HG02852 (cell line): ENCODE data around the gene PPP2R1A.

Source experiments
- ATAC-seq: cut with Tn5 transposase; IDR thresholded peaks from one replicate; pipeline ENCODE4 v1.9.1; 2021; ENCODE audit warnings: mild to moderate bottlenecking, moderate library complexity; ENCODE audit not compliant: unreplicated experiment

Gene PPP2R1A

GRCh38 chr19:52189735-52190486 lies at the start of gene PPP2R1A:
Gene PPP2R1A (plus strand): TSS chr19:52190052. CDS start chr19:52190097, 45 bp downstream.
- peak; percentile 92 for ATAC-seq

- ATAC-seq, result no peak
Observed at GRCh38 chr19:52141203-52141602, 48.6 kb upstream of the PPP2R1A start.

GRCh38 chr19:52142001-52142595 lies 47.8 kb upstream of the PPP2R1A start:
- no peak for ATAC-seq

- no peak for ATAC-seq
Observed at GRCh38 chr19:52148256-52148655, 41.6 kb upstream of the PPP2R1A start.

- ATAC-seq, result no peak
Observed at GRCh38 chr19:52155596-52156359, 34.1 kb upstream of the PPP2R1A start.

- ATAC-seq, result no peak
Observed at GRCh38 chr19:52170304-52170703, 19.5 kb upstream of the PPP2R1A start.

- ATAC-seq, result peak; percentile 15
Observed at GRCh38 chr19:52170863-52171320, 19.0 kb upstream of the PPP2R1A start.

GRCh38 chr19:52171321-52172169 lies 18.3 kb upstream of the PPP2R1A start, which contains the start of gene ZNF836:
Gene ZNF836 (minus strand): TSS chr19:52171621. CDS start chr19:52168072, 3,549 bp downstream.
- ATAC-seq, result peak; percentile 68

GRCh38 chr19:52172347-52172746 lies 17.5 kb upstream of the PPP2R1A start:
- no peak for ATAC-seq

- no peak for ATAC-seq
Observed at GRCh38 chr19:52176574-52176973, 13.3 kb upstream of the PPP2R1A start.

- ATAC-seq, result no peak
Observed at GRCh38 chr19:52187407-52187806, 2.4 kb upstream of the PPP2R1A start.

- peak; percentile 1 for ATAC-seq
Observed at GRCh38 chr19:52188822-52189734, 774 bp upstream of the PPP2R1A start.

GRCh38 chr19:52190487-52191293 lies 838 bp downstream of the PPP2R1A start:
- no peak for ATAC-seq

GRCh38 chr19:52191389-52191788 lies 1.5 kb downstream of the PPP2R1A start:
- no peak for ATAC-seq

GRCh38 chr19:52191951-52192350 lies 2.1 kb downstream of the PPP2R1A start:
- ATAC-seq, result no peak

- no peak for ATAC-seq
Observed at GRCh38 chr19:52196256-52196967, 6.6 kb downstream of the PPP2R1A start.

GRCh38 chr19:52197964-52198363 lies 8.1 kb downstream of the PPP2R1A start:
- no peak for ATAC-seq

- ATAC-seq, result no peak
Observed at GRCh38 chr19:52198678-52199077, 8.8 kb downstream of the PPP2R1A start.
